Sigmoid colon (tissue), 7 donors: ENCODE measurements around the gene OBSL1. TPM values are rescaled to one million over a fixed set of nuclear protein-coding genes. Genes with fewer than 3 reads are reported as not detected.

ENCODE experiments used
- DNase-seq: peaks from one replicate; pipeline ENCODE4 v3.0.0-alpha.2; 2019
- H3K27ac ChIP-seq, 4 donors: fragments of 200-600 bp; sonication (generic); one replicate each; pipeline ENCODE4 v1.5.1; 2016 to 2019; ENCODE audit warnings: mild to moderate bottlenecking in 1 of 4
- H3K27me3 ChIP-seq, 3 donors: fragments of 200-600 bp; sonication (generic); one replicate each; pipeline ENCODE4 v1.5.1; 2019; ENCODE audit warnings: mild to moderate bottlenecking in 1 of 3
- H3K36me3 ChIP-seq, 4 donors: fragments of 200-600 bp; sonication (generic); one replicate each; pipeline ENCODE4 v1.5.1; 2016 to 2019
- H3K4me1 ChIP-seq, 4 donors: fragments of 200-600 bp; sonication (generic); one replicate each; pipeline ENCODE4 v1.5.1; 2017 to 2019
- H3K4me3 ChIP-seq, 4 donors: fragments of 200-600 bp; sonication (generic); one replicate each; pipeline ENCODE4 v1.5.1; 2017 to 2019; ENCODE audit warnings: mild to moderate bottlenecking in 2 of 4, moderate library complexity in 1 of 4
- H3K9me3 ChIP-seq, 4 donors: fragments of 200-600 bp in 3 of 4; sonication (generic) in 3 of 4; one replicate each; pipeline versions ENCODE4 v1.5.1 to v1.6.1; 2013 to 2019
- CTCF ChIP-seq, 4 experiments: fragments of 450-650 bp in 3 of 4; fragments of 200-600 bp in 1 of 4; IDR thresholded peaks; one replicate each; pipeline ENCODE4 v1.5.1; 2016 to 2019; ENCODE audit warnings: antibody characterized with exemption in 4 of 4, mild to moderate bottlenecking in 3 of 4, moderate library complexity in 2 of 4
- EP300 ChIP-seq, 4 donors: sonication (generic); formaldehyde crosslinking; IDR thresholded peaks; one replicate each; pipeline ENCODE4 v1.6.1; 2017; ENCODE audit warnings: antibody characterized with exemption in 4 of 4
- POLR2A ChIP-seq, 2 donors: fragments of 450-650 bp; IDR thresholded peaks; one replicate each; pipeline ENCODE4 v1.6.1; 2016; ENCODE audit warnings: antibody characterized with exemption in 2 of 2, mild to moderate bottlenecking in 2 of 2, moderate library complexity in 2 of 2
- POLR2AphosphoS5 ChIP-seq, 4 donors: sonication (generic); formaldehyde crosslinking; IDR thresholded peaks; one replicate each; pipeline ENCODE4 v1.6.1; 2017; ENCODE audit warnings: antibody characterized with exemption in 4 of 4
- WGBS, 2 donors: extraction: QIAGEN DNeasy Blood & Tissue Kit; methylation state at CpG; one replicate each; pipeline ENCODE4 v1.1.7; 2013; 5-methylcytosine and 5-hydroxymethylcytosine counted together
- intact Hi-C: fragments of 100-400 bp; cut with DNase I; formaldehyde crosslinking; loops from one replicate; pipeline ENCODE4 v1.15.1; 2023
- polyA plus RNA-seq, 3 donors: library from polyadenylated mRNA; stranded (reverse); fragments of 200-250 nt; gene quantifications; one replicate each; pipeline ENCODE4 v1.2.3, GENCODE V29; 2013
- total RNA-seq, 4 donors: library from RNA; depleted of rRNA; stranded (reverse); fragments of >200 nt; gene quantifications; one replicate each; pipeline ENCODE4 v1.1.0, GENCODE V29; 2016
- donor health status: healthy with polysubstance abuse.
- donor health status: Bipolar disorder and iron deficiency.
- donor health status: healthy.

The OBSL1 gene
- total and polyA plus RNA-seq, 7 donors: 2.8 to 83.6 (median 34.6) TPM

GRCh38 chr2:219527076-219527394 is 44.3 kb downstream of the OBSL1 start:
- H3K27me3 ChIP-seq: peaks cover 0 to 17% (median 0%) of the 10 kb centered on the region in 3 donors
- DNase-seq: no peak
- H3K9me3 ChIP-seq: no peaks in the 10 kb centered on the region
- TF ChIP-seq CTCF (IDR thresholded peaks at IDR 0.05) (no peak), POLR2AphosphoS5 (IDR thresholded peaks at IDR 0.05) (no peak), EP300 (IDR thresholded peaks at IDR 0.05) (no peak), POLR2A (IDR thresholded peaks at IDR 0.05) (no peak)
- H3K27ac ChIP-seq: no peak overlapping the region
- H3K4me1 ChIP-seq: peaks cover 0 to 25% (median 18%) of the 10 kb centered on the region in 4 donors
- WGBS, 2 donors: 18 to 55% methylated on average over 6 of the region's 6 CpGs
- intact Hi-C loops: no loop called here
- no peaks in the 10 kb centered on the region for H3K36me3 ChIP-seq
- no peak overlapping the region for H3K4me3 ChIP-seq

- TF ChIP-seq CTCF (IDR thresholded peaks at IDR 0.05) (no peak), POLR2A (IDR thresholded peaks at IDR 0.05) (no peak), EP300 (IDR thresholded peaks at IDR 0.05) (no peak), POLR2AphosphoS5 (IDR thresholded peaks at IDR 0.05) (no peak)
- Histone ChIP-seq H3K27me3 (peaks cover 0 to 17% (median 0%) of the 10 kb centered on the region in 3 donors), H3K36me3 (no peaks in the 10 kb centered on the region), H3K27ac (no peak overlapping the region), H3K4me1 (peaks cover 0 to 30% (median 23%) of the 10 kb centered on the region in 4 donors), H3K4me3 (no peak overlapping the region), H3K9me3 (no peaks in the 10 kb centered on the region)
- 46 to 49% methylated on average over 10 to 11 of the region's 11 CpGs for WGBS, 2 donors
- intact Hi-C loops: no loop called here
- DNase-seq: no peak
Measured at GRCh38 chr2:219526320-219527075, 44.8 kb downstream of the OBSL1 start.

- Histone ChIP-seq H3K27me3 (peaks cover 0 to 17% (median 0%) of the 10 kb centered on the region in 3 donors), H3K4me1 (peaks cover 0 to 38% (median 30%) of the 10 kb centered on the region in 4 donors), H3K4me3 (no peak overlapping the region), H3K27ac (no peak overlapping the region), H3K36me3 (no peaks in the 10 kb centered on the region), H3K9me3 (no peaks in the 10 kb centered on the region)
- TF ChIP-seq EP300 (IDR thresholded peaks at IDR 0.05): no peak
- no peak for TF ChIP-seq POLR2AphosphoS5 (IDR thresholded peaks at IDR 0.05)
- no peak for TF ChIP-seq POLR2A (IDR thresholded peaks at IDR 0.05)
- no peak for TF ChIP-seq CTCF (IDR thresholded peaks at IDR 0.05)
- WGBS, 2 donors: 53 to 56% methylated on average over 9 of the region's 9 CpGs
- intact Hi-C loops: no loop called here
- DNase-seq: no peak
Measured at GRCh38 chr2:219525533-219526232, 45.7 kb downstream of the OBSL1 start.

GRCh38 chr2:219524817-219525216 is 46.5 kb downstream of the OBSL1 start:
- Histone ChIP-seq H3K36me3 (no peaks in the 10 kb centered on the region), H3K4me3 (no peak overlapping the region), H3K9me3 (no peaks in the 10 kb centered on the region), H3K27me3 (peaks cover 0 to 17% (median 0%) of the 10 kb centered on the region in 3 donors), H3K27ac (no peak overlapping the region), H3K4me1 (peaks cover 0 to 35% (median 29%) of the 10 kb centered on the region in 4 donors)
- TF ChIP-seq POLR2A (IDR thresholded peaks at IDR 0.05): no peak
- no peak for TF ChIP-seq CTCF (IDR thresholded peaks at IDR 0.05)
- TF ChIP-seq POLR2AphosphoS5 (IDR thresholded peaks at IDR 0.05): no peak
- no peak for TF ChIP-seq EP300 (IDR thresholded peaks at IDR 0.05)
- no peak for DNase-seq
- 84 to 98% methylated on average over 2 of the region's 2 CpGs for WGBS, 2 donors
- intact Hi-C loops: no loop called here
